HEK293 (cell line): ENCODE results near the gene KIF19.

Experiments used
- CTCF ChIA-PET: fragments of 350-600 bp; formaldehyde crosslinking; extraction: SDS; loops from one replicate; lab custom pipeline; 2021; ENCODE audit warnings: antibody characterized with exemption; lab: Yijun Ruan, JAX
- POLR2A ChIA-PET: fragments of 300-600 bp; formaldehyde crosslinking; extraction: SDS; loops from one replicate; lab custom pipeline; 2020; ENCODE audit warnings: antibody characterized with exemption, inconsistent platforms; lab: Yijun Ruan, JAX
- H3K27ac ChIP-seq: fragments of 200-500 bp; sonication (Bioruptor generic); 2 replicates; pipeline ENCODE4 v1.5.1; 2014; ENCODE audit warnings: low read depth, low read length, control low read depth, inconsistent platforms; ENCODE audit errors: extremely low read depth
- H3K36me3 ChIP-seq, 2 experiments: fragments of 200-500 bp in 1 of 2; sonication (Bioruptor generic) in 1 of 2; 1 replicate in 1 of 2; 2 replicates in 1 of 2; pipeline ENCODE4 v1.5.1; 2014 to 2017; ENCODE audit warnings: inconsistent platforms in 2 of 2, low read length in 2 of 2; ENCODE audit not compliant: control insufficient read depth in 2 of 2, insufficient read depth in 1 of 2
- H3K4me1 ChIP-seq: fragments of 200-500 bp; sonication (Bioruptor generic); 2 replicates; pipeline ENCODE4 v1.5.1; 2014; ENCODE audit warnings: mild to moderate bottlenecking, low read length, inconsistent platforms; ENCODE audit not compliant: control insufficient read depth, insufficient read depth
- H3K4me3 ChIP-seq: 2 replicates; pipeline ENCODE4 v1.5.1; 2011; ENCODE audit warnings: low read depth, mild to moderate bottlenecking, control low read depth, low read length, moderate library complexity
- H3K9me3 ChIP-seq: fragments of 200-500 bp; sonication (Bioruptor generic); 2 replicates; pipeline ENCODE4 v1.5.1; 2014; ENCODE audit warnings: low read depth, low read length, inconsistent platforms; ENCODE audit not compliant: control insufficient read depth, insufficient read depth
- EGR2 ChIP-seq: fragments of 450-650 bp; formaldehyde crosslinking; IDR thresholded peaks from 2 replicates; pipeline ENCODE4 v1.5.1; 2016; ENCODE audit warnings: low read depth, missing biosample characterization, missing genetic modification characterization
- IKZF3 ChIP-seq: fragments of 450-650 bp; IDR thresholded peaks from 2 replicates; pipeline ENCODE4 v1.5.0; 2018; ENCODE audit warnings: missing biosample characterization, mild to moderate bottlenecking, missing genetic modification characterization, moderate library complexity
- KLF1 ChIP-seq: fragments of 450-650 bp; formaldehyde crosslinking; IDR thresholded peaks from 2 replicates; pipeline ENCODE4 v1.5.1; 2016; ENCODE audit warnings: missing biosample characterization, missing genetic modification characterization
- MYNN ChIP-seq: fragments of 450-650 bp; formaldehyde crosslinking; IDR thresholded peaks from 2 replicates; pipeline ENCODE4 v1.5.1; 2016; ENCODE audit warnings: missing biosample characterization, missing genetic modification characterization, borderline replicate concordance
- REPIN1 ChIP-seq: fragments of 450-650 bp; formaldehyde crosslinking; IDR thresholded peaks from 2 replicates; pipeline ENCODE4 v1.5.1; 2017; ENCODE audit warnings: missing biosample characterization, missing genetic modification characterization, low read depth
- TCF7L2 ChIP-seq: IDR thresholded peaks from 2 replicates; pipeline ENCODE4 v1.6.1; 2011; ENCODE audit warnings: low read depth, mild to moderate bottlenecking, inconsistent platforms, low read length, moderate library complexity, borderline replicate concordance
- ZBTB20 ChIP-seq: fragments of 450-650 bp; formaldehyde crosslinking; IDR thresholded peaks from 2 replicates; pipeline ENCODE4 v1.5.1; 2016; ENCODE audit warnings: missing biosample characterization, missing genetic modification characterization
- ZBTB7A ChIP-seq: fragments of 450-650 bp; formaldehyde crosslinking; IDR thresholded peaks from 2 replicates; pipeline ENCODE4 v1.5.1; 2016; ENCODE audit warnings: low read depth, missing biosample characterization, missing genetic modification characterization
- ZEB2 ChIP-seq: fragments of 450-650 bp; formaldehyde crosslinking; IDR thresholded peaks from 2 replicates; pipeline ENCODE4 v1.5.1; 2016; ENCODE audit warnings: missing biosample characterization, missing genetic modification characterization
- ZNF133 ChIP-seq: fragments of 450-650 bp; formaldehyde crosslinking; IDR thresholded peaks from 2 replicates; pipeline ENCODE4 v1.5.1; 2016; ENCODE audit warnings: missing biosample characterization, missing genetic modification characterization
- ZNF16 ChIP-seq: fragments of 450-650 bp; formaldehyde crosslinking; IDR thresholded peaks from 2 replicates; pipeline ENCODE4 v1.5.1; 2016; ENCODE audit warnings: low read depth, missing biosample characterization, missing genetic modification characterization
- ZNF341 ChIP-seq: fragments of 450-650 bp; formaldehyde crosslinking; IDR thresholded peaks from 2 replicates; pipeline ENCODE4; 2016; ENCODE audit warnings: low read depth, missing biosample characterization, missing genetic modification characterization
- ZNF48 ChIP-seq: fragments of 450-650 bp; formaldehyde crosslinking; IDR thresholded peaks from 2 replicates; pipeline ENCODE4 v1.5.1; 2016; ENCODE audit warnings: missing biosample characterization, missing genetic modification characterization
- ZNF560 ChIP-seq: fragments of 450-650 bp; formaldehyde crosslinking; IDR thresholded peaks from 2 replicates; pipeline ENCODE4 v1.5.1; 2017; ENCODE audit warnings: missing biosample characterization, missing genetic modification characterization, borderline replicate concordance
- ZNF701 ChIP-seq: fragments of 450-650 bp; formaldehyde crosslinking; IDR thresholded peaks from 2 replicates; pipeline ENCODE4 v1.5.1; 2016; ENCODE audit warnings: missing biosample characterization, missing genetic modification characterization
- ZNF747 ChIP-seq: fragments of 450-650 bp; formaldehyde crosslinking; IDR thresholded peaks from 2 replicates; pipeline ENCODE4 v1.5.1; 2016; ENCODE audit warnings: missing biosample characterization, missing genetic modification characterization
- TF ChIP-seq, protein P1 (sequence below): fragments of 450-650 bp; formaldehyde crosslinking; IDR thresholded peaks from 2 replicates; pipeline ENCODE4 v1.5.1; 2017; ENCODE audit warnings: missing biosample characterization, missing genetic modification characterization
- TF ChIP-seq, protein P2 (sequence below): fragments of 450-650 bp; formaldehyde crosslinking; IDR thresholded peaks from 2 replicates; pipeline ENCODE4; 2016; ENCODE audit warnings: missing biosample characterization, missing genetic modification characterization

KIF19 gene

GRCh38 chr17:74386386-74386785 lies 60.4 kb downstream of the KIF19 start (continued):
- TF ChIP-seq, protein P1, sequence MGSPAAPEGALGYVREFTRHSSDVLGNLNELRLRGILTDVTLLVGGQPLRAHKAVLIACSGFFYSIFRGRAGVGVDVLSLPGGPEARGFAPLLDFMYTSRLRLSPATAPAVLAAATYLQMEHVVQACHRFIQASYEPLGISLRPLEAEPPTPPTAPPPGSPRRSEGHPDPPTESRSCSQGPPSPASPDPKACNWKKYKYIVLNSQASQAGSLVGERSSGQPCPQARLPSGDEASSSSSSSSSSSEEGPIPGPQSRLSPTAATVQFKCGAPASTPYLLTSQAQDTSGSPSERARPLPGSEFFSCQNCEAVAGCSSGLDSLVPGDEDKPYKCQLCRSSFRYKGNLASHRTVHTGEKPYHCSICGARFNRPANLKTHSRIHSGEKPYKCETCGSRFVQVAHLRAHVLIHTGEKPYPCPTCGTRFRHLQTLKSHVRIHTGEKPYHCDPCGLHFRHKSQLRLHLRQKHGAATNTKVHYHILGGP, result no peak

- Histone ChIP-seq H3K4me1 (no peaks in the 10 kb centered on the region), H3K9me3 (no peaks in the 10 kb centered on the region), H3K27ac (no peak overlapping the region), H3K36me3 (no peaks in the 10 kb centered on the region), H3K4me3 (no peak overlapping the region)
- CTCF ChIA-PET, result interaction anchor here (0.6 to 2.6 kb wide), 3 partner anchors 9 to 70 kb away, joined by 6 to 9 read pairs (median 7); no protein-coding TSS in a partner anchor
- POLR2A ChIA-PET, result no interaction called here
- TF ChIP-seq KLF1 (tag by site-specific recombination) (peak; percentile 45; the same call in 1 of the 2 replicates), ZNF48 (no peak)
These were observed 61.6 kb downstream of the KIF19 start for GRCh38 chr17:74387365-74388218.

- no peaks in the 10 kb centered on the region for H3K4me1 ChIP-seq
- H3K36me3 ChIP-seq, result no peaks in the 10 kb centered on the region
- CTCF ChIA-PET, result interaction anchor here (0.8 to 2.6 kb wide), 4 partner anchors 10 to 68 kb away, joined by 3 to 9 read pairs (median 4); no protein-coding TSS in a partner anchor
- no peak overlapping the region for H3K4me3 ChIP-seq
- POLR2A ChIA-PET, result no interaction called here
- no peak for TF ChIP-seq IKZF3 (tag by site-specific recombination)
- TF ChIP-seq ZNF747 (tag by site-specific recombination), result no peak
- no peak for TF ChIP-seq ZNF701
- no peak for TF ChIP-seq ZNF16 (tag by site-specific recombination)
- no peak for TF ChIP-seq REPIN1 (tag by site-specific recombination)
- TF ChIP-seq ZNF341 (tag by site-specific recombination), result no peak
- no peak for TF ChIP-seq EGR2 (tag by site-specific recombination)
- TF ChIP-seq ZEB2 (tag by site-specific recombination), result no peak
- TF ChIP-seq ZNF133 (tag by site-specific recombination), result no peak
- TF ChIP-seq ZBTB20 (tag by site-specific recombination), result no peak
- TF ChIP-seq ZBTB7A (tag by site-specific recombination), result no peak
- TF ChIP-seq ZNF560 (tag by site-specific recombination), result no peak
- TF ChIP-seq, protein P2, sequence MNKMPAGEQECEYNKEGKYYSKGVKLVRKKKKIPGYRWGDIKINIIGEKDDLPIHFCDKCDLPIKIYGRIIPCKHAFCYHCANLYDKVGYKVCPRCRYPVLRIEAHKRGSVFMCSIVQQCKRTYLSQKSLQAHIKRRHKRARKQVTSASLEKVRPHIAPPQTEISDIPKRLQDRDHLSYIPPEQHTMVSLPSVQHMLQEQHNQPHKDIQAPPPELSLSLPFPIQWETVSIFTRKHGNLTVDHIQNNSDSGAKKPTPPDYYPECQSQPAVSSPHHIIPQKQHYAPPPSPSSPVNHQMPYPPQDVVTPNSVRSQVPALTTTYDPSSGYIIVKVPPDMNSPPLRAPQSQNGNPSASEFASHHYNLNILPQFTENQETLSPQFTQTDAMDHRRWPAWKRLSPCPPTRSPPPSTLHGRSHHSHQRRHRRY (tag by site-specific recombination), result no peak
- no peak for TF ChIP-seq MYNN (tag by site-specific recombination)
- no peak for TF ChIP-seq TCF7L2
- H3K27ac ChIP-seq, result no peak overlapping the region
- no peaks in the 10 kb centered on the region for H3K9me3 ChIP-seq
These were observed 63.2 kb downstream of the KIF19 start for GRCh38 chr17:74389084-74389753.
